Measurements from ENCODE around the gene PHACTR4. TPM values are rescaled to one million over a fixed set of nuclear protein-coding genes. Genes with fewer than 3 reads are reported as not detected.

PHACTR4 gene
- total RNA-seq, 1 experiment from 2014 or later = 9.1 TPM

GRCh38 chr1:28545246-28545628, 175.7 kb downstream of the PHACTR4 start:
- ChIA-PET CTCF (no interaction called here), POLR2A (ENCODE audit: unreplicated experiment) (no interaction called here)
- DNase-seq (no peak), ATAC-seq (no peak)
- Histone ChIP-seq H3K4me2 (ENCODE audit: low read length) (no peak overlapping the region), H3F3A (ENCODE audit: low read length, unreplicated experiment) (no peaks in the 10 kb centered on the region), H3K9ac (ENCODE audit: low read length) (no peak overlapping the region), H4K20me1 (ENCODE audit: low read length) (no peaks in the 10 kb centered on the region), H3K9me3 (ENCODE audit: low read length) (no peaks in the 10 kb centered on the region), H3K36me3 (ENCODE audit: low read depth, low read length) (no peaks in the 10 kb centered on the region), H3K79me2 (ENCODE audit: low read length) (no peaks in the 10 kb centered on the region), H3K27ac (ENCODE audit: low read length) (no peak overlapping the region), H3K4me1 (ENCODE audit: insufficient read depth, low read length) (no peaks in the 10 kb centered on the region), H2AFZ (ENCODE audit: low read length) (no peak overlapping the region), H3K9me2 (replicated peaks; ENCODE audit: low read length) (no peaks in the 10 kb centered on the region), H3K4me3 (ENCODE audit: low read length) (no peak overlapping the region), H3K27me3 (ENCODE audit: low read length) (no peaks in the 10 kb centered on the region)
- intact Hi-C loops (cut with micrococcal nuclease) = no loop called here
- BruUV-seq (replicated peaks) = no TSS peak
- TF ChIP-seq EZH2phosphoT487 (IDR thresholded peaks at IDR 0.05; ENCODE audit: borderline replicate concordance, low read length) (no peak), EZH2 (IDR thresholded peaks at IDR 0.05; ENCODE audit: low read length, unreplicated experiment) (no peak), CTCF (conservative IDR thresholded peaks at IDR 0.05; ENCODE audit: low read depth, low read length) (no peak)

- H2AFZ ChIP-seq (ENCODE audit: low read length) = no peak overlapping the region
- no peaks in the 10 kb centered on the region for H3K9me2 ChIP-seq (replicated peaks; ENCODE audit: low read length)
- no peak overlapping the region for H3K9ac ChIP-seq (ENCODE audit: low read length)
- H3K4me2 ChIP-seq (ENCODE audit: low read length) = no peak overlapping the region
- H3K27ac ChIP-seq (ENCODE audit: low read length) = no peak overlapping the region
- no peak overlapping the region for H3K4me3 ChIP-seq (ENCODE audit: low read length)
- H3K27me3 ChIP-seq (ENCODE audit: low read length) = no peaks in the 10 kb centered on the region
- BruUV-seq (replicated peaks) = no TSS peak
- H3K4me1 ChIP-seq (ENCODE audit: insufficient read depth, low read length) = peaks cover 4% of the 10 kb centered on the region; the same call in 1 of the 2 replicates
- POLR2A ChIA-PET (ENCODE audit: unreplicated experiment) = interaction anchor here (0.6 kb wide), 1 partner anchor 20 kb away, joined by 5 read pairs; no protein-coding TSS in a partner anchor
- TF ChIP-seq CTCF (conservative IDR thresholded peaks at IDR 0.05; ENCODE audit: low read depth, low read length) (no peak), EZH2 (IDR thresholded peaks at IDR 0.05; ENCODE audit: low read length, unreplicated experiment) (no peak), EZH2phosphoT487 (IDR thresholded peaks at IDR 0.05; ENCODE audit: borderline replicate concordance, low read length) (no peak)
- DNase-seq = no peak
- H4K20me1 ChIP-seq (ENCODE audit: low read length) = no peaks in the 10 kb centered on the region
- CTCF ChIA-PET = interaction anchor here (0.6 kb wide), 1 partner anchor 60 kb away, joined by 3 read pairs; no protein-coding TSS in a partner anchor
- intact Hi-C loops (cut with micrococcal nuclease) = no loop called here
- H3K9me3 ChIP-seq (ENCODE audit: low read length) = no peaks in the 10 kb centered on the region
- H3K79me2 ChIP-seq (ENCODE audit: low read length) = peaks cover 4% of the 10 kb centered on the region
- no peaks in the 10 kb centered on the region for H3F3A ChIP-seq (ENCODE audit: low read length, unreplicated experiment)
- ATAC-seq = no peak
- H3K36me3 ChIP-seq (ENCODE audit: low read depth, low read length) = no peaks in the 10 kb centered on the region
Observed at GRCh38 chr1:28548318-28548717, 178.8 kb downstream of the PHACTR4 start.

Other genes starting within 250 kb of the PHACTR4 start
- 3.9 and 4.5 TPM in 2 replicates for gene PTAFR, start 193.1 kb upstream of the PHACTR4 start, total RNA-seq (2014; rRNA removed)
- 63.6 and 66.0 TPM in 2 replicates for gene DNAJC8, start 136.7 kb upstream of the PHACTR4 start, total RNA-seq (2014; rRNA removed)
- 364 and 465 TPM in 2 replicates for gene ATP5IF1, start 133.6 kb upstream of the PHACTR4 start, total RNA-seq (2014; rRNA removed)
- gene SESN2, start 110.2 kb upstream of the PHACTR4 start, total RNA-seq (2014; rRNA removed) = 6.9 and 10.7 TPM in 2 replicates
- 10.1 and 13.6 TPM in 2 replicates for gene MED18, start 40.7 kb upstream of the PHACTR4 start, total RNA-seq (2014; rRNA removed)
- gene RCC1, start 136.3 kb downstream of the PHACTR4 start, total RNA-seq (2014; rRNA removed) = 96.5 and 119 TPM in 2 replicates
- 19.6 and 27.2 TPM in 2 replicates for gene TRNAU1AP, start 183.3 kb downstream of the PHACTR4 start, total RNA-seq (2014; rRNA removed)
- 1.5 and 4.7 TPM in 2 replicates for gene RAB42, start 222.5 kb downstream of the PHACTR4 start, total RNA-seq (2014; rRNA removed)